H1 (cell line): ENCODE results near the gene KANSL1. TPM values are rescaled to one million over a fixed set of nuclear protein-coding genes. Genes with fewer than 3 reads are reported as not detected.

ENCODE experiments used
- CTCF ChIA-PET: fragments of 300-600 bp; sonication (Branson Sonifier 250); formaldehyde crosslinking; loops from one replicate; lab custom pipeline; 2021; ENCODE audit not compliant: partially characterized antibody; lab: Charles Lee
- POLR2A ChIA-PET: fragments of 300-600 bp; sonication (Branson Sonifier 250); formaldehyde crosslinking; loops from one replicate; lab custom pipeline; 2021; ENCODE audit warnings: inconsistent platforms; ENCODE audit not compliant: partially characterized antibody; lab: Charles Lee
- DNase-seq, 2 experiments: peaks; one replicate each; pipeline versions ENCODE4 v3.0.0 to v3.0.0-alpha.2; 2010 to 2022; ENCODE audit warnings: low spot score in 2 of 2, low read depth in 1 of 2, mixed read lengths in 1 of 2
- FAIRE-seq: peaks from 2 replicates; lab custom pipeline; 2011; peaks lifted over from hg19 to GRCh38; lab: Jason Lieb, UNC
- H2AFZ ChIP-seq: 2 replicates; pipeline ENCODE4 v1.8.1; 2012; ENCODE audit warnings: low read length, inconsistent platforms
- H2AK5ac ChIP-seq: 2 replicates; pipeline ENCODE4 v1.6.1; 2013; ENCODE audit warnings: low read depth, low read length
- H2BK120ac ChIP-seq: replicated peaks from 2 replicates; pipeline ENCODE3; 2013; ENCODE audit warnings: low read depth, low read length, inconsistent platforms
- H2BK12ac ChIP-seq: 2 replicates; pipeline ENCODE4 v1.6.1; 2013; ENCODE audit warnings: low read depth, low read length
- H2BK15ac ChIP-seq: 2 replicates; pipeline ENCODE4 v1.6.1; 2013; ENCODE audit warnings: low read length
- H2BK20ac ChIP-seq: 2 replicates; pipeline ENCODE4 v1.6.1; 2013; ENCODE audit warnings: low read length
- H2BK5ac ChIP-seq: 2 replicates; pipeline ENCODE4 v1.6.1; 2013; ENCODE audit warnings: low read depth, low read length
- H3K14ac ChIP-seq: 2 replicates; pipeline ENCODE4 v1.6.1; 2013; ENCODE audit warnings: inconsistent platforms; ENCODE audit not compliant: insufficient read length
- H3K18ac ChIP-seq: 2 replicates; pipeline ENCODE4 v1.6.1; 2013; ENCODE audit warnings: low read length; ENCODE audit errors: extremely low read depth
- H3K23ac ChIP-seq: 2 replicates; pipeline ENCODE4 v1.6.1; 2013; ENCODE audit warnings: inconsistent platforms; ENCODE audit not compliant: insufficient read length
- H3K23me2 ChIP-seq: 2 replicates; pipeline ENCODE4 v1.6.1; 2013; ENCODE audit warnings: low read depth, low read length
- H3K27ac ChIP-seq: 2 replicates; pipeline ENCODE4 v1.6.1; 2011; ENCODE audit warnings: low read depth, low read length, inconsistent platforms
- H3K27me3 ChIP-seq, 4 experiments: replicated peaks in 1 of 4; 1 replicate in 1 of 4; 2 replicates in 3 of 4; pipeline versions ENCODE4 v1.6.1 to v1.8.1; 2011 to 2013; ENCODE audit warnings: low read length in 3 of 4, mild to moderate bottlenecking in 3 of 4, inconsistent platforms in 2 of 4, mixed read lengths in 2 of 4, moderate library complexity in 1 of 4; ENCODE audit not compliant: control insufficient read depth in 3 of 4, insufficient read depth in 3 of 4; ENCODE audit errors: extremely low read depth in 1 of 4
- H3K36me3 ChIP-seq, 4 experiments: 2 replicates each; pipeline versions ENCODE4 v1.6.1 to v1.8.1; 2011 to 2013; ENCODE audit warnings: mild to moderate bottlenecking in 4 of 4, low read length in 3 of 4, moderate library complexity in 2 of 4, control low read depth in 1 of 4, inconsistent platforms in 1 of 4; ENCODE audit not compliant: insufficient read depth in 4 of 4, control insufficient read depth in 2 of 4
- H3K4ac ChIP-seq: replicated peaks from 2 replicates; pipeline ENCODE3; 2013; ENCODE audit warnings: low read length, low read depth, mixed read lengths, inconsistent platforms; ENCODE audit not compliant: insufficient read length
- H3K4me1 ChIP-seq, 4 experiments: replicated peaks in 1 of 4; 1 replicate in 1 of 4; 2 replicates in 3 of 4; pipeline versions ENCODE4 v1.6.1 to v1.8.1; 2011 to 2013; ENCODE audit warnings: low read length in 3 of 4, inconsistent platforms in 2 of 4, mixed read lengths in 1 of 4; ENCODE audit not compliant: insufficient read depth in 4 of 4, control insufficient read depth in 3 of 4
- H3K4me2 ChIP-seq, 2 experiments: 2 replicates each; pipeline versions ENCODE4 v1.6.1 to v1.8.1; 2011 to 2013; ENCODE audit warnings: low read depth in 2 of 2, low read length in 2 of 2, control low read depth in 1 of 2, inconsistent platforms in 1 of 2, mild to moderate bottlenecking in 1 of 2; ENCODE audit not compliant: insufficient read depth in 1 of 2
- H3K4me3 ChIP-seq, 4 experiments: fragments of 200-600, 300-600 bp in 1 of 4; sonication (generic), shearing (Covaris generic), sonication (Bioruptor Twin) in 1 of 4; 2 replicates each; pipeline versions ENCODE4 v1.5.1 to v1.8.1; 2011 to 2016; ENCODE audit warnings: low read length in 4 of 4, low read depth in 3 of 4, control low read depth in 2 of 4, inconsistent platforms in 2 of 4, mild to moderate bottlenecking in 2 of 4, mixed read lengths in 1 of 4, moderate library complexity in 1 of 4; ENCODE audit not compliant: insufficient read depth in 2 of 4; ENCODE audit errors: extremely low read depth in 1 of 4
- H3K56ac ChIP-seq: replicated peaks from 2 replicates; pipeline ENCODE3; 2013; ENCODE audit warnings: low read depth, mild to moderate bottlenecking, mixed read lengths, low read length, inconsistent platforms; ENCODE audit not compliant: insufficient read length
- H3K79me1 ChIP-seq: 2 replicates; pipeline ENCODE4 v1.6.1; 2013; ENCODE audit warnings: low read depth, low read length, control low read depth
- H3K79me2 ChIP-seq, 2 experiments: 2 replicates each; pipeline versions ENCODE4 v1.6.1 to v1.8.1; 2012 to 2013; ENCODE audit warnings: low read length in 2 of 2, mild to moderate bottlenecking in 2 of 2, inconsistent platforms in 1 of 2; ENCODE audit not compliant: insufficient read depth in 2 of 2, control insufficient read depth in 1 of 2
- H3K9ac ChIP-seq, 4 experiments: replicated peaks in 1 of 4; 1 replicate in 1 of 4; 2 replicates in 3 of 4; pipeline versions ENCODE4 v1.6.1 to v1.8.1; 2011 to 2013; ENCODE audit warnings: low read depth in 3 of 4, low read length in 3 of 4, control low read depth in 2 of 4, mild to moderate bottlenecking in 2 of 4, moderate library complexity in 2 of 4, inconsistent platforms in 1 of 4; ENCODE audit errors: extremely low read depth in 1 of 4
- H3K9me3 ChIP-seq, 2 experiments: 2 replicates each; pipeline versions ENCODE4 v1.6.1 to v1.8.1; 2012 to 2013; ENCODE audit warnings: mild to moderate bottlenecking in 2 of 2, moderate library complexity in 2 of 2, control low read depth in 1 of 2, inconsistent platforms in 1 of 2, low read depth in 1 of 2, low read length in 1 of 2, mixed read lengths in 1 of 2; ENCODE audit not compliant: insufficient read depth in 2 of 2
- H4K20me1 ChIP-seq, 2 experiments: replicated peaks in 1 of 2; 2 replicates each; pipeline versions ENCODE3 to v1.8.1; 2011 to 2013; ENCODE audit warnings: inconsistent platforms in 2 of 2, low read length in 2 of 2, mild to moderate bottlenecking in 1 of 2; ENCODE audit not compliant: insufficient read depth in 2 of 2, control insufficient read depth in 1 of 2
- H4K5ac ChIP-seq: 2 replicates; pipeline ENCODE4 v1.6.1; 2013; ENCODE audit warnings: low read length, low read depth, mixed read lengths, inconsistent platforms; ENCODE audit not compliant: insufficient read length
- H4K8ac ChIP-seq: 2 replicates; pipeline ENCODE4 v1.8.0; 2013; ENCODE audit warnings: mild to moderate bottlenecking, moderate library complexity, low read length, inconsistent platforms; ENCODE audit not compliant: insufficient read depth; ENCODE audit errors: extremely low read depth
- H4K91ac ChIP-seq: replicated peaks from 2 replicates; pipeline ENCODE3; 2013; ENCODE audit warnings: low read length, mixed read lengths, inconsistent platforms; ENCODE audit not compliant: insufficient read length
- CTBP2 ChIP-seq: IDR thresholded peaks from 2 replicates; pipeline ENCODE4 v1.7.0; 2011; ENCODE audit warnings: borderline replicate concordance, mild to moderate bottlenecking, moderate library complexity, mixed read lengths, low read length; ENCODE audit not compliant: insufficient read depth, insufficient read length
- EGR1 ChIP-seq: IDR thresholded peaks from 2 replicates; pipeline ENCODE4 v1.6.1; 2011; ENCODE audit warnings: low read depth, low read length, borderline replicate concordance
- GTF2F1 ChIP-seq: IDR thresholded peaks from 2 replicates; pipeline ENCODE4 v1.6.1; 2012; ENCODE audit warnings: low read depth, low read length, improper control_type of control experiment, borderline replicate concordance
- JUND ChIP-seq: IDR thresholded peaks from 2 replicates; pipeline ENCODE4 v1.6.1; 2011; ENCODE audit warnings: mild to moderate bottlenecking, improper control_type of control experiment, low read length
- KDM5A ChIP-seq: fragments of 200-600 bp; IDR thresholded peaks from 2 replicates; pipeline ENCODE4 v1.7.1; 2012; ENCODE audit warnings: mild to moderate bottlenecking, low read length, inconsistent platforms, mixed read lengths
- TAF7 ChIP-seq: optimal IDR thresholded peaks from 2 replicates; pipeline ENCODE3; 2011; ENCODE audit warnings: low read depth, mild to moderate bottlenecking, inconsistent platforms, low read length, moderate library complexity, borderline replicate concordance
- WGBS, 2 experiments: shearing (Covaris generic) in 1 of 2; methylation state at CpG; one replicate each; pipeline versions ENCODE4 v1.1.6 to v1.1.7; 2013 to 2015; ENCODE audit warnings: low lambda C conversion rate in 2 of 2, mixed read lengths in 2 of 2, inconsistent platforms in 1 of 2, low coverage in 1 of 2, missing lambda C conversion rate in 1 of 2; ENCODE audit not compliant: insufficient replicate concordance in 2 of 2, insufficient coverage in 1 of 2, insufficient read length in 1 of 2; ENCODE audit errors: extremely low coverage in 1 of 2, missing lambda C conversion rate in 1 of 2; 5-methylcytosine and 5-hydroxymethylcytosine counted together
- polyA plus RNA-seq, 7 experiments: library from polyadenylated mRNA; depleted of rRNA in 3 of 7; stranded (reverse) in 5 of 7; unstranded in 2 of 7; fragments of >200 nt in 5 of 7; fragments of 200-250 nt in 2 of 7; gene quantifications; 1 replicate in 5 of 7; 2 replicates in 1 of 7; 4 replicates in 1 of 7; pipeline versions ENCODE4 v1.2.1 to v1.2.3, GENCODE V29; 2011 to 2013; ENCODE audit warnings: missing spikeins in 2 of 7, mixed read lengths in 2 of 7
- total RNA-seq: library from RNA; stranded (reverse); fragmentation: NEBNext Ultra II Directional; extraction: Animal tissue kit (Norgen Biotek cat#: 25700); gene quantifications from 2 replicates; pipeline ENCODE4 v1.2.1, GENCODE V29; 2021

Gene KANSL1
- total and polyA plus RNA-seq, 2 of the 8 experiments (the other 6 are each of a cell fraction or from before 2014, with no cell fraction given) = 34.0 to 128 TPM

- Histone ChIP-seq H2BK20ac (no peak overlapping the region), H4K8ac (no peak overlapping the region), H3K4me2 (no peak overlapping the region), H3K9ac (no peak overlapping the region), H3K79me1 (no peaks in the 10 kb centered on the region), H3K14ac (no peak overlapping the region), H3K56ac (no peak overlapping the region), H3K27ac (no peak overlapping the region), H4K5ac (no peak overlapping the region), H2BK120ac (no peak overlapping the region), H3K23ac (no peak overlapping the region), H4K91ac (no peak overlapping the region), H3K36me3 (peaks cover 46 to 98% (median 92%) of the 10 kb centered on the region in 4 experiments), H2BK5ac (no peak overlapping the region), H2AK5ac (no peak overlapping the region), H3K9me3 (no peaks in the 10 kb centered on the region), H3K4me1 (no peaks in the 10 kb centered on the region), H3K18ac (no peak overlapping the region), H3K4ac (no peak overlapping the region), H3K23me2 (no peaks in the 10 kb centered on the region), H3K27me3 (no peaks in the 10 kb centered on the region), H3K4me3 (no peak overlapping the region), H4K20me1 (peaks cover 0 to 10% of the 10 kb centered on the region in 2 experiments), H3K79me2 (no peaks in the 10 kb centered on the region), H2BK15ac (no peak overlapping the region), H2AFZ (no peak overlapping the region), H2BK12ac (no peak overlapping the region)
- 97% methylated on average over 6 of the region's 6 CpGs; no CpG with 5 or more reads in 1 of the 2 experiments for WGBS, 2 experiments
- no peak for DNase-seq
- FAIRE-seq = no peak
- ChIA-PET CTCF (interaction anchor here (0.6 to 1.6 kb wide), 4 partner anchors 8 to 24 kb away, joined by 3 to 5 read pairs (median 4); no protein-coding TSS in a partner anchor), POLR2A (no interaction called here)
- TF ChIP-seq EGR1 (no peak), JUND (no peak), GTF2F1 (no peak), TAF7 (no peak), CTBP2 (no peak), KDM5A (no peak)
These were observed 156.7 kb downstream of the KANSL1 start for GRCh38 chr17:46036491-46036890.
